Stimulated activated CD8-positive, alpha-beta memory T cell treated with anti-CD3 and anti-CD28 coated beads, Interleukin-15, amount 100 ng/mL, for 48 hours (primary cell): Measurements from ENCODE around the gene ESRRA.

Experiments used
- DNase-seq, 2 donors: peaks; one replicate each; pipeline ENCODE4 v3.0.0-alpha.2; 2020; ENCODE audit warnings: low read depth in 2 of 2

The ESRRA gene

GRCh38 chr11:64331569-64332371 is 26.4 kb downstream of the ESRRA start:
- DNase-seq: peak; percentile 81 to 82

GRCh38 chr11:64333556-64333955 is 28.2 kb downstream of the ESRRA start:
- DNase-seq: no peak

DNA sequence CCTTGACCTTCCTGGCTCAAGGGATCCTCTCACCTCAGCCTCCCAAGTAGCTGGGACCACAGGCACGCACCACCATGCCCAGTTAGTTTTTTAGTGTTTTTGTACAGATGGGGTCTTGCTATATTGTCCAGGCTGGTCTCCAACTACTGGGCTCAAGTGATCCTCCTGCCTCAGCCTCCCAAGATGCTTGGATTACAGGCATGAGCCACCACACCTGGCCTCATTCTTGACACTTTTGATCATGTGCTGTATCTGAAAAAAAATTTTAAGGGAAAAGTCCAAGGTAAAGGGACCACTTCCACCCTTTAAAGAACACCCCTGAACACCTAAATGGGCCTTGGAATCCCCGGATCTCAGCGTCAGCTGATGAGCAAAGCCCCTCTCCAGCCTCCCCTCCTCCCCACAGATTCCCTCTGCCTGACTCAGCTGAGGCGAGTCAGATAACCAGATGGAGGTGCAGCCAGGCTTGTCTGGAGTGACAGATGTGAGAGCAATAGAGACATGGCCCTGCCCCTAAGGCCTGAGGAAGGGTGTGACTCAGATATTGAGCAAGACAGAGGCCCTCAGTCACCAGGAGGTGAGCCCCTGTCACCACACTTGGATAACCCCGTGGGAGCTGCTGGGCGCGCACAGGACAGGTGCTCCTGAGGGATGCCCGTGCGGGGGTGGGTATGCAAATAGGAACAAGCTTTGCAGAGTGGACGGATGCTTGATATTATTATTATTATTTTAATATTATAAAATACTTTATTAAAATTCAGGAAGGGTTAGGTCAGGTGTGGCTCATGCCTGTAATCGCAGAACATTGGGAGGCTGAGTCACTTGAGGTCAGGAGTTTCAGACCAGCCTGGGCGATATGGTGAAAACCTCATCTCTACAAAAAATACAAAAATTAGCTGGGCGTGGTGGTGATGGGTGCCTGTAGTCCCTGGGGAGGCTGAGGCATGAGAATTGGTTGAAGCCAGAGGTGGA is 29.7 kb downstream of the ESRRA start:
- DNase-seq: peak; percentile 66 to 68

DNA sequence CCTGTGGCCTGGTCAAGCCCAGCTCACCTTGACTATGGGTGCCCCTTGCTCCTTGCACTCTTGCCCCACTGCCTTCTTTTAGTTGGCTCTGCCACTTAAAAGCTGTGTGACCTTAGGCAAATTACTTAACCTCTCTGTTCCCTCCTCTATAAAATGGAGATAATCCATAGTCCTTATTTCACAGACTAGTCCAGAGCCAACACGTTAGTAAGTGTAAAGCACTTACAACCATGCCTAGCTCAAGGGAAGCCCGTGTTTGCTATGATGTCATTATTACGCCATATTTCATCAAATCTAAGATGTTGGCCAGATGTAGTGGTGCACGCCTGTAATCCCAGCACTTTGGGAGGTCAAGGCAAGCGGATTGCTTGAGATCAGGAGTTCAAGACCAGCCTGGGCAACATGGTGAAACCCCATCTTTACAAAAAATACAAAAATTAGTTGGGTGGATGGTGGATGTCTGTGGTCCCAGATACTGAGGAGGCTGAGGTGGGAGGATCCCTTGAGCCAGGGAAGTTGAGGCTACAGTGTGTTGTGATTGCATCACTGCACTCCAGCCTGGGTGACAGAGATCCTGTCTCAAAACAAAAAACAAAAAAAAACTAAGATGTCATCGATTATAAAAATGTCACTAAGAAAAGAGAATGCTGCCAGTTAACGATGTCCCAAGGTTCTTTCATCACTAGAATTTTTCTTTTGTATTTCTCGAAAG is 32.4 kb downstream of the ESRRA start:
- no peak for DNase-seq

DNA sequence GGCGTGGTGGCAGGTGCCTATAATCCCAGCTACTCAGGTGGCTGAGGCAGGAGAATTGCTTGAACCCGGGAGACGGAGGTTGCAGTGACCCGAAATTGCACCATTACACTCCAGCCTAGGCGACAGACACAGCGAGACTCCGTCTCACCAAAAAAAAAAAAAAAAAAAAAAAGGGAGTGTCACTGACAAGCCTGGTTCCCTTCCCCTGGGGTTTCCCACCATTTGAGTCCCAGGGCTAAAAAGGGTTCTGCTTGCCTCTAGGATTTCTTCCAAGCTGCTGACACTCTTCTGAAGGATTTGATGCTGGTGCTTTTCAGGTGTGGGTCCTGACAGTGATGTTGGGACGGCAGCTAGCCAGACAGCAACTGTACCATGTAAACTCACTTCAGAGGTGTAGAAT is 33.4 kb downstream of the ESRRA start:
- DNase-seq: no peak

GRCh38 chr11:64339286-64339685 is 34.0 kb downstream of the ESRRA start:
- no peak for DNase-seq

- DNase-seq: peak; percentile 76 to 77
Measured at GRCh38 chr11:64339754-64340408, 34.6 kb downstream of the ESRRA start, which contains the start of gene CCDC88B. TSS of gene CCDC88B (plus strand) at chr11:64340204. CDS start at chr11:64340267, 63 bp downstream.

DNA sequence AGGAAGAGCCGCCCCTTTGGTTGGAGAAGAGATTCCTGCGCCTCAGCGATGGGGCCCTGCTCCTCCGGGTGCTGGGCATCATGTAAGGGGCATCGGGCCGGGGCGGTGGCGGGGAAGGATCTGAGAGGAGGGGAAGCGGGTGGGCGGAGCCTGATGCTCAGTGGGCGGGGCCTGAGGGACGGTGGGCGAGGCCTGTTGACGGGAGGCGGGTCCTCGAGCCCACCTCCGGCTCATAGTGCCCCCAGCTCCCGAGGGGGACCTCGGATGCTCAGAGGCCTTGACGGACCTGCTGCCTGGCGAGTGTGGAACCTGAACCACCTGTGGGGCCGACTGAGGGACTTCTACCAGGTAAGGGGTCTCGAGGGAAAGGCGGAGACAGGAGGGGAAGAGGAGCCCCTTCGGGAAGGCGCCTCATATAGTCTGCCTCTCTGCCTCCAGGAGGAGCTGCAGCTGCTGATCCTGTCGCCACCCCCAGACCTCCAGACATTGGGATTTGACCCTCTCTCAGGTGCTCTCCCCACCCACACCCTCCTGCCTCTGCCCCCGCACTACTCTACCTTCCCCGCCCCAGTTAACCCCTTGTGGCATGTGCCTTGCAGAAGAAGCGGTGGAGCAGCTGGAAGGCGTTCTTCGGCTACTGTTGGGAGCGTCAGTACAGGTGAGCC is 35.5 kb downstream of the ESRRA start:
- peak; percentile 67 to 71 for DNase-seq

- DNase-seq: no peak
Measured at GRCh38 chr11:64341429-64341828, 36.1 kb downstream of the ESRRA start.

- DNase-seq: peak; percentile 85 to 89
Measured at GRCh38 chr11:64341851-64342791, 36.8 kb downstream of the ESRRA start.

- no peak for DNase-seq
Measured at GRCh38 chr11:64342869-64343745, 37.8 kb downstream of the ESRRA start.

GRCh38 chr11:64343767-64344559 is 38.6 kb downstream of the ESRRA start:
- DNase-seq: no peak

DNA sequence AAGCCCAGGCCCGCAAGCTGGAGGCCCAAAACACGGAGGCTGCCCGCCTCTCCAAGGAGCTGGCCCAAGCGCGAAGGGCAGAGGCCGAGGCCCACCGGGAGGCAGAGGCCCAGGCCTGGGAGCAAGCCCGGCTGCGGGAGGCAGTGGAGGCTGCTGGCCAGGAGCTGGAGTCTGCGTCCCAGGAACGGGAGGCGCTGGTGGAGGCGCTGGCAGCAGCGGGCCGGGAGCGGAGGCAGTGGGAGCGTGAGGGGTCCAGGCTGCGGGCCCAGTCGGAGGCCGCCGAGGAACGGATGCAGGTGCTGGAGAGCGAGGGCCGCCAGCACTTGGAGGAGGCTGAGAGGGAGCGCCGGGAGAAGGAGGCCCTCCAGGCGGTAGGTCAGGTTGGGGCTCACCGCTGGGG is 39.5 kb downstream of the ESRRA start:
- no peak for DNase-seq

DNA sequence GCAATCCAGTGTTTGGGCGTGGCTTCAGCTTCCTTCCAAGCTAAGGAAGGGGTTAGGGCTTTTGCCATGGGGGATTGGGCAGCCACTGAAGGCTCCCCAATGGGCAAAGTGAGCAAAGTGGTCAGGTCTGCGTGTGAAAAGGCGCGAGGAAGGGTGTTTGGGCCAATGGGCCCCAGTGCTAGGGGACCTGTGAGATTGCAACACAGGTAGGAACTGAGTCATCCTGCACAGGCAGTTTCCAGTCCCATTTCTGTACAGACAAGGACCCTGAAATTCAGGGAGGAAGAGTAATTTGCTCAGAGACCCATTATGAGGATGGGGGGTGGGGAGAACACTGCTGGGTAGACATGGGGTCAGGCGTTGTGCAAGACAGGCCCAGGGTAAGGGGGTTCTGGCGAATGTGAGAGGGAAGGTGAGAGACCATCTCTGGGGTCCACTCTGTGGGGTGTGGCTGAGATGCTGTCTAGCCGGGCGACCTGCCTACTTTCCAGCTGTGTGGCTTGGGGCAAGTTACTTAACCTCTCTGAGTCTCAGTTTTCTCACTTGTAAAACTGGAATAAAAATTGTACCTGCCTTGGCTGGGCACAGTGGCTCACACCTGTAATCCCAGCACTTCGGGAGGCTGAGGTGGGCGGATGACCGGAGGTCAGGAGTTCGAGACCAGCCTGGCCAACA is 42.0 kb downstream of the ESRRA start:
- DNase-seq: no peak

- no peak for DNase-seq
Measured at GRCh38 chr11:64348383-64349024, 43.2 kb downstream of the ESRRA start.

GRCh38 chr11:64349025-64349387 is 43.7 kb downstream of the ESRRA start:
- DNase-seq: no peak

GRCh38 chr11:64349404-64349803 is 44.1 kb downstream of the ESRRA start:
- no peak for DNase-seq
